ENCODE data around the gene DPH2. TPM values are rescaled to one million over a fixed set of nuclear protein-coding genes. Genes with fewer than 3 reads are reported as not detected.

The DPH2 gene
- total RNA-seq, 1 donor from 2014 or later = 25.3 TPM

GRCh38 chr1:43978551-43979260 lies 8.9 kb downstream of the DPH2 start, which contains the start of gene B4GALT2:
Gene B4GALT2 (plus strand): TSS chr1:43979210. CDS start chr1:43981161, 1,951 bp downstream.
- Mint-ChIP-seq H3K4me1 (ENCODE audit: low read depth, unreplicated experiment) (peaks cover 25% of the 10 kb centered on the region), H3K36me3 (ENCODE audit: unreplicated experiment) (peaks cover 9% of the 10 kb centered on the region), H3K4me3 (ENCODE audit: unreplicated experiment) (peak within 1 kb of the TSS; percentile 91), H3K27me3 (ENCODE audit: unreplicated experiment) (peaks cover 15% of the 10 kb centered on the region), H3K27ac (ENCODE audit: unreplicated experiment) (peak within 1 kb of the TSS; percentile 83), H3K9me3 (ENCODE audit: unreplicated experiment) (peaks cover 16% of the 10 kb centered on the region)
- TF ChIP-seq, protein P1, sequence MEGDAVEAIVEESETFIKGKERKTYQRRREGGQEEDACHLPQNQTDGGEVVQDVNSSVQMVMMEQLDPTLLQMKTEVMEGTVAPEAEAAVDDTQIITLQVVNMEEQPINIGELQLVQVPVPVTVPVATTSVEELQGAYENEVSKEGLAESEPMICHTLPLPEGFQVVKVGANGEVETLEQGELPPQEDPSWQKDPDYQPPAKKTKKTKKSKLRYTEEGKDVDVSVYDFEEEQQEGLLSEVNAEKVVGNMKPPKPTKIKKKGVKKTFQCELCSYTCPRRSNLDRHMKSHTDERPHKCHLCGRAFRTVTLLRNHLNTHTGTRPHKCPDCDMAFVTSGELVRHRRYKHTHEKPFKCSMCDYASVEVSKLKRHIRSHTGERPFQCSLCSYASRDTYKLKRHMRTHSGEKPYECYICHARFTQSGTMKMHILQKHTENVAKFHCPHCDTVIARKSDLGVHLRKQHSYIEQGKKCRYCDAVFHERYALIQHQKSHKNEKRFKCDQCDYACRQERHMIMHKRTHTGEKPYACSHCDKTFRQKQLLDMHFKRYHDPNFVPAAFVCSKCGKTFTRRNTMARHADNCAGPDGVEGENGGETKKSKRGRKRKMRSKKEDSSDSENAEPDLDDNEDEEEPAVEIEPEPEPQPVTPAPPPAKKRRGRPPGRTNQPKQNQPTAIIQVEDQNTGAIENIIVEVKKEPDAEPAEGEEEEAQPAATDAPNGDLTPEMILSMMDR (IDR thresholded peaks at IDR 0.05; ENCODE audit: partially characterized antibody, unreplicated experiment) = no peak
- peak; percentile 59 for DNase-seq

DNA sequence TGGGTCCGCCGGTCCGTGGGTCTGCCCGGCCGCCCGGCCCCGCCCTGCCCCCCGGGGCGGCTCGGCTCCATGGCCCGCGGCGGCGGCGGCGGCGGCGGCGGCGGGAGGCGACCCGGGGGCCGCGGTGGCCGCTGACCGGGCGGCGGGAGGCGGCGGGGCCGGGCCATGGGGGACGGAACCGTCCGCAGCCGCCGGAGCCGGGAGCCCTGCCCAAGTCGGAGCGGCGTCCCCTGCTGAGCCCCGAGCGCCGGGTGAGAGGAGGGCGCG lies 9.4 kb downstream of the DPH2 start:
- no peak overlapping the region for H3K27ac Mint-ChIP-seq (ENCODE audit: unreplicated experiment)
- H3K36me3 Mint-ChIP-seq (ENCODE audit: unreplicated experiment) = peaks cover 9% of the 10 kb centered on the region
- peaks cover 11% of the 10 kb centered on the region for H3K27me3 Mint-ChIP-seq (ENCODE audit: unreplicated experiment)

DNA sequence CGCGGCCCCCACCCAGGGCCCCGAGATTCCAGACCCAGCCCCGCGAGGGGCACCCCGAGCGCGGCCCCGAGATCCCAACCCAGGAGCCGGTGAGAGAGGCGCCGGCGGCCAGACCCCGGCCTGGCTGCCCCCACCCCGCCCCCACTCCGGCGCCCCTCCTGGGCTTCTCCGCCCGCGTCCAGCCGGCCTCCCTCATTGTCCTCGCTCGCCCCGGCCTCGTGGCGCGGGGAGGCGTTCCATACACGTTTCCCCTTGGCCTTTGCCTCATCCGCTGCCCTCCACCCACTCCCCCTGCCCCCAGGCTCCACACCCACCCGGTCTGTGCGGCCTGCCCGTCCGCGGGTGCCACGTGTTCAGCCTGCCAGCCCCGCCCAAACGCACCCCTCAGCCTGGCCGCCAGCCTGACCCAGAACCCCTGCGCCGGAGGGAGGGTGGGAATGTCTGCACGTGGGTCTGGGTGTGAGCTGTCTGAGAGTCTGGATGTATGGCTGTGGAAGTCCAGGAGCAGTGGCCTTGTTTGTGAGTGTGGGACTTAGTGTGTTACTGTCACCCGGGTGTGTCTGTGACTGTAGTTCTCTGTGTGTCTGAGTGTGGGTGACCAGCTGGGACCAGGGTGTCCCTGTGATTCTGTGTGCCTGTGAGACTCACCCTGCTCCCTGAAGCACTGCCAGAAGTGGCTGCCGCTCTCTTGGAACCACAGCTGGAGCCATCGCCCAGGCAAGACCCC lies 9.9 kb downstream of the DPH2 start:
- Mint-ChIP-seq H3K27me3 (ENCODE audit: unreplicated experiment) (peaks cover 10% of the 10 kb centered on the region), H3K4me3 (ENCODE audit: unreplicated experiment) (peak overlapping the region; percentile 91), H3K36me3 (ENCODE audit: unreplicated experiment) (peaks cover 9% of the 10 kb centered on the region), H3K4me1 (ENCODE audit: low read depth, unreplicated experiment) (peaks cover 21% of the 10 kb centered on the region), H3K27ac (ENCODE audit: unreplicated experiment) (peak overlapping the region; percentile 73), H3K9me3 (ENCODE audit: unreplicated experiment) (peaks cover 9% of the 10 kb centered on the region)
- peak; percentile 63 for DNase-seq
- TF ChIP-seq, protein P1 (IDR thresholded peaks at IDR 0.05; ENCODE audit: partially characterized antibody, unreplicated experiment) = no peak

More for the DNA sequence above, 9.4 kb downstream of the DPH2 start:
- no peak for DNase-seq
- H3K9me3 Mint-ChIP-seq (ENCODE audit: unreplicated experiment) = peaks cover 11% of the 10 kb centered on the region
- no peak overlapping the region for H3K4me3 Mint-ChIP-seq (ENCODE audit: unreplicated experiment)
- TF ChIP-seq, protein P1 (IDR thresholded peaks at IDR 0.05; ENCODE audit: partially characterized antibody, unreplicated experiment) = no peak
- H3K4me1 Mint-ChIP-seq (ENCODE audit: low read depth, unreplicated experiment) = peaks cover 21% of the 10 kb centered on the region

DNA sequence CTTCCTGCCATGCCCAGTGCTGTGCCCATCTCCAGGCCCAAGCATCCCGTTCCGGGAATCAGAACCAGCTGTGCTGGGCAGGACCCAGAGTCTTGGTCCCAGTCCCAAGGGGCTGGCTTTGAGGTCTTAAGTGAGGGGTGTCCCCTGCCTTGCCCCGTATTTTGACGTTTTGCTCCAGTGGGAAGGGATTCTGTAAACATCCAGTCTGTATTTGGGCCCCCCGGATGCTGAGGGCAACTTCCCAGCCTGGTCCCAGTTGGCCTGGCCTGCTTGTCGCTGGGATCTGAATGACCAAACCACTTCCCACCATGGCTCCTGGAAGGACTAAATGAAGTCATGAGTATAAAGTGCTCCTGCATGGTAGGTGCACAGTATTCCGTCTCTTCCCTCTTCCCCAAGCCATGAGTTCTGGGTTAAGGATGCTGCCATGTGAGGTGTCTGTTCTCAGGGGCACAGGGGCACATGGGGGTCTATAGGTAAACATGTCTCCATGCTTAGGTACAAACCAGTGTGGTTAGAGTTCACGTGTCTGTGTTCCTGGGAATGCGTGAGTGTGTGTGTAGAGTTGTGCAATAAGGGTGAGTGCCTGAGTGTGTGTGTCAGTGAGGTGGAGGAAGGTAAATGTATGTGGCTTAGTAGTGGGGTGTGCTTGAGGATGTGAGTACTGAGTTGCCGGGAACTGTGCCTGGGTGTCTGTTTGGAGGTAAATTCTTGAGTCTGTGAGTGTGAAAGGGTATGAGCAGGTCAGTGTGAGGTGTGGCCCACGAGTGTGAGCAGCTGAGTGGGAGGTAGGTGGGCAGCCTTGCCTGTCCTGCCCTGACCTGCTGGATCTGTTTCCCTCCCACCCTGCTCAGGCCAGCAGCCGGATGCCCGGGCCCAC lies 10.7 kb downstream of the DPH2 start:
- no peak overlapping the region for H3K27ac Mint-ChIP-seq (ENCODE audit: unreplicated experiment)
- H3K4me3 Mint-ChIP-seq (ENCODE audit: unreplicated experiment) = peak overlapping the region; percentile 91
- TF ChIP-seq, protein P1 (IDR thresholded peaks at IDR 0.05; ENCODE audit: partially characterized antibody, unreplicated experiment) = no peak
- H3K27me3 Mint-ChIP-seq (ENCODE audit: unreplicated experiment) = peaks cover 10% of the 10 kb centered on the region
- H3K4me1 Mint-ChIP-seq (ENCODE audit: low read depth, unreplicated experiment) = peaks cover 21% of the 10 kb centered on the region
- H3K36me3 Mint-ChIP-seq (ENCODE audit: unreplicated experiment) = peaks cover 9% of the 10 kb centered on the region
- peaks cover 9% of the 10 kb centered on the region for H3K9me3 Mint-ChIP-seq (ENCODE audit: unreplicated experiment)
- DNase-seq = no peak
